Renal pelvis (tissue), 4 donors: Measurements from ENCODE around the gene CPM. TPM values are rescaled to one million over a fixed set of nuclear protein-coding genes. Genes with fewer than 3 reads are reported as not detected.

Experiments
- DNase-seq: peaks from one replicate; pipeline ENCODE4 v3.0.0-alpha.2; 2013
- polyA plus RNA-seq, 3 donors: library from polyadenylated mRNA; unstranded; fragments of 120-200 nt; gene quantifications; one replicate each; pipeline ENCODE4 v1.2.1, GENCODE V29; 2013; ENCODE audit not compliant: insufficient read length in 3 of 3

The CPM gene
- polyA plus RNA-seq, 3 donors, result 20.4 to 37.5 (median 28.5) TPM

DNA sequence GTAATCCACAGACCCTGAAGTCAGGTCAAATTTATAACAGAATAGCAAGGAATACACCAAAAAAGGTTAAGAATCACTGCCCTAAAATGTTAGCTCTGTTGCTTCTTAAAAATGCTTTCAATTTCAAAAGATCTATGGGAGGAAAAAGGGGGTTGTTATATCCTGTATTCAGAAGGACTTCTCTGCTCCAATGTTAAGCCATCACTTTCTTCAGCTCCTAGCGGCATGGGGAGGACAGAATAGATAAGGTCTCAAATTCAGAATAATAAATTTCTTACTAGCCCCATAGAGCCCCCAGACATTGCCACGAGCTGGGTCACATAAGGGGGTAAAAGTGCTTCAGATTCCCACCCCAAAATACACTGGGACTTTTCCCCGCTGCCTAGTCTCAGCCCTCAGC, 49.8 kb downstream of the CPM start:
- no peak for DNase-seq

DNA sequence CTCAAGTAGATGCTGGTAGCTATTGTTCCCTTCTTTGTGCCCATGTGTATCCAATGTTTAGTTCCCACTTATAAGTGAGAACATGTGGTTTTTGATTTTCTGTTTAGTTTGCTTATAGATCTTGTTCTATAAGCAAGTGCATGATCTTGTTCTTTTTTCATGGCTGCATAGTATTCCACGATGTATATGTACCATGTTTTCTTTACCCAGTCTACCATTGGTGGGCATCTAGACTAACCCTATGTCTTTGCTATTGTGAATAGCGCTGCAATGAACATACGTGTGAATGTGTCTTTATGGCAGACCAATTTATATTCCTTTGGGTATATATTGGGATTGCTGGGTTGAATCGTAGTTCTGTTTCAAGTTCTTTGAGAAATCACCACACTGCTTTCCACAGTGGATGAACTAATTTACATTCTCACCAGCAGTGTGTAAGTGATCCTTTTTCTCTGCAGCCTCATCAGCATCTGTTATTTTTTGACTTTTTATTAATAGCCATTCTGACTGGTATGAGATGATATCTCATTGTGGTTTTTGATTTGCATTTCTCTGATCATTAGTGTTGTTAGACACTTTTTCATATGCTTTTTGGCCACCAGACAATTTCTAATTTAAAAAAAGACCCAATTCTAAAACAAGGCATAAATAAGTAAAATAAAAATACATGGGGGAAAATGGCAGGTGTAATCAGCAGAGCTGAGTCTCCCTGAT, 50.6 kb downstream of the CPM start:
- DNase-seq, result no peak

DNA sequence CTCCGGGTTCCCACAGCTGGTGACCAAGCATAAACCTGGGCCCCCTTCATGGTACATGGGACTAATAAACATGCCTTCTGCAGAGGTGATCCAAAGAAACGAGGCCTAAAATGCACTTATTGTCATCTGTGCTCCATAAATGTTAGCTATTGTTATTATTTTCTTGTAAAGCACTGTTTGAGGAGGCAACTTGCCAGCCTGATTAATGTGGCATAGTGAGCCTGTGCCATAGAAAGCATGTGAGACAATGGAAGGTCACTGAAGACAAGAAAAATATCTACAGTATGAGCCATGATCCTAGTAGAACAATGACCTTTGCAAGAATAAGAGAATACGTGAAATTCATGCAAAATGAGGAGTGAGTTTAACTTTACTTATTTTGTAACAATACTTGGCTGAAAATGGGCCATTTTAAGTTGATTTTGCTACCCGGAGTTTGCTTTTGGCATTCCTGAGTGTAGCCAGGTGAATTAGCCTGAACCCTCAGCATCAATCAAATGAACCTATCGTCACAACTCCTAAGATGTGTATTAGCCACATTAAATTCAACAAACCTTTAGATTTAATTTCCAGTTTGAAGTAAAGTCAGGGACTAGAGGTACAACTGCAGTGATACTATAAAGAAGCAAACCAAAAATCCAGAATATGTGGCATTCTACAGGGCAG, 52.2 kb downstream of the CPM start:
- no peak for DNase-seq

DNA sequence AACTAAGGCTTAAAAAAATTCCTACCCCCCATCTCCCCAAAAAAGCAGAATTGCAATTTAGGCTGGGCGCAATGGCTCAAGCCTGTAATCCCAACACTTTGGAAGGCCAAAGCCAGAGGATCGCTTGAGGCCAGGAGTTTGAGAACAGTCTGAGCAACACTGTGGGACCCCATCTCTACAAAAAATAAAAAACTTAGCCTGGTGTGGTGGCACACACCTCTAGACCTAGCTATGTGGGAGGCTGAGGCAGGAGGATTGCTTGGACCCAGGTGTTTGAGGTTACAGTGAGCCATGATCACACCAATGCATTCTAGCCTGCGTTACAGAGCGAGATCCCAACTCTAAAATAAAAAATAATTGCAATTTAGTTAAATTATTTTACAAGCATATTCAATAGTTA, 54.1 kb downstream of the CPM start:
- DNase-seq, result no peak

DNA sequence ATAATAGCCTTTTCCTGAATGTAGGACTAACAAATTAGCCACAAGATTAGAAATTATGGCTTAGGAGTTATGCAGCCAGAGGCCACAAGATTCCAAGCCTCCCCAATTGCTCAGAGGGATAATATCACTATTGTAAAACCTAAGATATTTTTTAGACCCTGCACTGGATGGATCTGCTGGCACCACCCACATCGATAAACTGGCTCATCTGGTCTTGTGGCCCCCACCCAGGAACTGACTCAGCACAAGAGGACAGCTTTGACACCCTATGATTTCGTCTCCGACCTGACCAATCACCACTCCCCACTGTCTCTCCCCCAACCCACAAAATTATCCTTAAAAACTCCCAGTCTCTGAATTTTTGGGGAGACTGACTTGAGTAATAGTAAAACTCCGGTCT, 54.7 kb downstream of the CPM start:
- no peak for DNase-seq

DNA sequence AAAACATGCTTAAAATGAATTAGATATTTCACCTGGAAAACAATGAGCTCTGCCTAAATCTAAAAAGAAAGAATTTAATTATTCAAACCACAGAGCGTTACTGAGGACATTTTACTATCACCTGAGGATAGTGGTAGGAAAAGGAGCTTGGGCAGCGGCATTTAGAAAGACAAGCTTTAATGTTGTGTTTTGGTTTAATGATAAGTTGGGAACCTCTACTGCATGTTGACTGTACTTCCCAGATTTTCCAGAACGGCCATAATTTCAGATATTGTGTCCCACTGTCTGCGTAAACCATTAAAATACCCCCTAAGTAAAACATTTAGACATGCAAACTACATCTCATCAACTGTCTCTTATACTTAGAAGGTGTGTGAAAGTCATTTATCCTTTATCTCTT, 55.4 kb downstream of the CPM start:
- no peak for DNase-seq

DNA sequence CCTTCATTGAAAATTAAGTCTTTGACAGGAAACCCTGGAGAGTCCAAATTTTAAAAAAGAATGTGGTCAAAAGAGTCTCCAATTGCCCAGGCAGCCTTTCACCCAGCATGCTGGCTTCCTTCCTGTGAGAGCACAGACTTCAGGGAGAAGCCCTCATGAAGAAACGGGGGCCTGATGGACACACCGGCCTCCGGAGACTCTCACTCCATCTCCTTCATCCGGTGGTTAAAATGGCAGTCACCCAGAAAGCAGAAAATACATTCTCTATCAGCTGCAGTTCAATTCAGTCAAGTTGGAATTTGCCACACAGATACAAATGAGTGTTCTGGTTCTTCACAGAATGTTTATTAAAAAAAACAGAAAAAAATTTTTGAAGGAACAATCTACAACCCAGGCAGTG, 56.5 kb downstream of the CPM start:
- no peak for DNase-seq

DNA sequence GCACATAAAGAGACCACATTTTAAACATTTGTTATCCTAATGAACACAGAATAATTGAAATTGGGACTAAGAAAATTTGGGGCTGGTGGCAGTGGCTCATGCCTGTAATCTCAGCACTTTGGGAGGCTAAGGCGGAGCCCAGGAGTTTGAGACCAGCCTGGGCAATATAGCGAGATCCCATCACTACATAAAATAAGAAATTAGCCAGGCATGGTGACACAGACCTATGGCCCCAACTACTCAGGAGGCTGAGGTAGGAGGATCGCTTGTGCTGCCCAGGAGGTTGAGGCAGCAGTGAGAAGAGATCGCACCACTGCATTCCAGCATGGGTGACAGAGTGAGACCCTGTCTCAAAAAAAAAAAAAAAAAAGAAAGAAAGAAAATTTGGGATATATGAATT, 59.7 kb downstream of the CPM start:
- DNase-seq, result no peak

DNA sequence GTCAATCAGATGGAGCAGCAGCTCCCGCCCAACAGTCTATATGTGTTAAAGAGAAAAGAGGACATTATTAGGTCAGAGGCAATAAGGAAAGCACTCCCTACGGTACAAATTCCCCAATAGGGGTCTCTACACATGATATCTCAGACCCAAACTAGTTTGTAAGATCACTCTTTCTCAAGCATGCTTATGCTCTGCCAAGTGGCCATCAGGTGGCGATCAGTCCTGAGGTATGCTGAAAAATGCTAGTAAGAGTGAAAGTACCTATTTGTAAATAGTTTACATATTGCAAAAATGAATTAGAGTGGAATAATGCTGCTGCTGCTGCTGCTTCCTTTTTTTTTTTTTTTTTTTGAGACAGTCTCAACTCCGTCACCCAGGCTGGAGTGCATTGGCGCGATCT, 61.0 kb downstream of the CPM start:
- DNase-seq, result no peak

DNA sequence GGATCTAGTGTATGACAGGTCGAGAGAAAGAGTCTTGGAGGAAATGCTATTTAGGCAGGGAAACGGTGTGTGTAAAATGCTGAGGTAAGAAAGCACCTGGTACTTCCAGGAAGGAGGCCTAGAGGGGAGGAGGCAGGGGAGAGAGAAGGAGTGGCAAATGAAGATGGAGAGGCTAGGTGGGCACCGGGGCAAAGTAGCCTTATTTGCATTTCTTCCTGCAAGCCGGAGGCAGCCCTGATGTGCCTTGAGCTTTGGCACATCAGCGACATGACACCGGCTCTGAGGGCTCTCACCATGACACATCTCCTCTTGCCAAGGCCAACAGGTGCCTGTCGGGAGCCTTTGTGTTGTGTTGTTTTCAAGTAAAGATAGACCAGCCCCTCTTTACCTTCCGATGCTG, 61.6 kb downstream of the CPM start:
- DNase-seq, result no peak

DNA sequence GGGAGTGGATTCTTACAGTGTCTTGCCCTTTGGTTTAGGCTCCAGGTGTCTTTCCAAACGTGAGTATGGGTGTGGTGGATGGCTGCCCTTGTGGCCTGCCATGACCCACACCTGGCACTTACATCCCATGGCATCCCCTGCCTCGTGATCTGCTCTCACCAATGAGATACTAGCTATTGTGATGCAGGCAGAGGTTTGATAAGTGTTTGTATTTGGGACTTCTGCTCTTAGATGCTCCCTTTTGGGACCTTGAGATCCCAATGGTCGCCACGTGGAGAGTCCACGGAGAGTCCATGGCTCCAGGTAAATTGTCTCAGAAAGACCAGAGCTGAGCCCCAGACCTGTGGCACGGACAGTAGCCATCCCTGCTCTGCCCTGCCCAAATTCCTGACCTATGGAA, 62.5 kb downstream of the CPM start:
- no peak for DNase-seq

DNA sequence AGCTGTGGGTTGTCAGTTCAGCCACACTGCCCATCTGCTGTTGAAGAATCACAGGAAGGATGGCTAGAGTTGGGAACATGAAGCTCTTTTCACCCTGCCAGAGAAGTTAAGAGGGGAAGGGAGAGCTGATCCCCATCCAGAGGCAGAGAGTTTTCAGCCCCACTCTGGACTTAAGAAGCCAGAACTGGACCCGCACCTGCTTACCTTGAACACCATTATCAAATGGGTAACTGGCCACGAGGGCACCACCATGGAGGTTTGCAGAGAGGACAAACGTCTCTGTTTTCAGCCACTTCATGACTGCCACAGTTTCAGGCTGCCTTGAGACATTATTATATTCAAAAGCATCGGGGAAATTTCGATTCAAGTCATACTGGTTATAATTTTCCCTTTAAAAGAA, 63.0 kb downstream of the CPM start:
- DNase-seq, result no peak

DNA sequence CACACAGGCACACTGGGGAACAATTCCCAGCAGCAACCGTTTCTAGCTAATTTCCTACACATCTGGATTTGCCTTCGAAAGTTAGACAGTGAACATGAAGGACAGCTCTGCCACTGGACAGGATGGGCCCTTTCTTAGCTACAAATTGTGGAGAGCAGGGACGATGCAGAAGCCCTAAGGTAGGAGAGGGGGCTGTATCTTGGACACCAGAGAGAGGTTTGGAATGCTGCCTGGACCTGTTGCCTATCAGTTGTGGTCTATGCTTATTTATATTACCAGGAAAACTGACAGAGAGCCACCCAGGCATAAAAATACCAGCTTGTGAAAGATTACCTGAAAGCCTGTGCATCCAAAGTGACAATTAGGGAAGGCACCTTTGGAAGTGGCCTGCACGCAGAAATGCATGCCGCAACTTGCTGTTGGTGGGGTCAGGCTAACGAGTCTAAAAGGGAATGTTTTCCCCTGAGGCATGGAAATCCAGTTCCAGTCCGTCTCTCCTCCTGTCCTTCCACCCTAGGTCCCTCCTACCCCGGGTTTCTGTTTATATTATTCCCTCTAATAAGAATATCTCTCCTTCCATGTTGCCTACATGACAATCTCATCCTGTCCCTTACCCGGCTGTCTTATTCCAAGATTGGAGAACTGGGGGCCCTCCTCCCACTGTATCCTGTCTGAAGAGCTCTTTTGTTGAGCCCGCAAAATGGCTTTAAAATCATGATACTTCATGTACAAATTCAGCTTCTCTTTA, 64.8 kb downstream of the CPM start:
- no peak for DNase-seq

DNA sequence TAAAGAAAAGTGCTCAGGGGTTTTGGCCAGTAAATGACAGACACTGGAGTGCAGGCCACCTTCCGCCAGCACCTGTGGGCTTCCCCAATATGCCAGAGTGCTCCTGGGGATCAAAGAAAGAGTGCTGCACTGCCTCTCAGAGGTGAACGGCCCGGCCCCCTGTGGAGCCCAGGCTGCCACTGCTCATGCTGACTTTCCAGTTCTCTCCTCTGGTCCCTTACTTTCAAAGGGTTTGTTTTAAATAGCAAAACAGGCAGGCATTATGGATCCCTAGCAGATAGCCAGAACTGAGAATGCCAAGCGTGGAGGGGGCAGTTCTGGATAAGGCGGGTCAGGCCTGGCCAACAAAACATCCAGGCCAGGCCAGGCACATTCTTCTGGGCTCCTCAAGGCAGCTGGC, 65.4 kb downstream of the CPM start:
- no peak for DNase-seq

DNA sequence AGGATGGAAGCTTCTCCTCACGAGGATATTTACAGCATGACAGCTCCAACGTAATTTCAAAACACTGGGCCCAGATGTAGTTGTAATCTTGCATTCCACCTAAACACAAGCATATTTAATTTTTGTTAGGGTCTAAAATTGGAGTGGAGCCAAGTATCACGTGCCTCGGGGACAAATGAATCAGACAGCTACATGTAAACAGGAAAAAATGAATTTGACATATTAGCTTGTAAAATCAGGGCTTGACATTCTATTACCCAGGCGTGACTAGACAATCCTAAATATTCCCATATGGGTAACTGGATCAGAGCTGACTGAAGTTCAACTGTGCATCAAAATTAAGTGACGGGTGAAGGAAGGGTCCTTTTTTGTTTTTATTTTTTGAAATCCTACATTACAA, 66.0 kb downstream of the CPM start:
- peak; percentile 1 for DNase-seq

DNA sequence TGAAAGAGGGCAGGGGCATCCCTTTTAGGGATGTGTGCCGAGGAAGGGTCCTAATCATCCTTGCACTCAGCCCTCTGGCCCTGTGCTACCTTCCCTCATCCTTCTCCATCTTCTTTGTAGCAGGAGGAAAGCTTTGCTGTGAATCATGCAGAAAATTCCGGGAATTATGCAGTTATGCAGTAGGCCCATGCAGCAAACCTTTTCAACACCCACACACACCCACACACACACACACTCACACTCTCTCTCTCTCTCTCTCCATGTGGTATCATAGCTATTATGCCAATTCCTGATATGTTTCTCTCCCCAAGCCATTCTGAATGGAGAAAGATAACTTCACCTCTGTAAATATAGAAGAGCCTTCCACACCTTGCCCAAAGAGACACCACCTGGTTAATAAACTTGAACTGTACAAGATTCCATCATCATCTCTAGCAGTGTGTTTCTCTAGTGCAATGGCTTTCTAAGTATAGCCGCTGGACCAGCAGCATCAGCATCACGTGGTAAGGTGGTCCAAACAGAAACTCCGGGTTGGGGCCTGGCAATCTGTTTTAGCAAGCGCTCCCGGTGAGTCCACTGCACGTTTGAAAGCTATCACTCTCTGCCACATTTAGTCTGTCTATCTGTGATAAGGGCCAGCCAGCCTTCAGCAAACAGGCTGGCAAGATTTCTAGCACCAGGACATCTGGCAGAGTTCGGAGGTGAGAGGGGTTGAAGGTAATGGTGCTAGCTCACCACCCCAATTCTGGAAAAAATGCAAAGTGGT, 67.4 kb downstream of the CPM start:
- no peak for DNase-seq

DNA sequence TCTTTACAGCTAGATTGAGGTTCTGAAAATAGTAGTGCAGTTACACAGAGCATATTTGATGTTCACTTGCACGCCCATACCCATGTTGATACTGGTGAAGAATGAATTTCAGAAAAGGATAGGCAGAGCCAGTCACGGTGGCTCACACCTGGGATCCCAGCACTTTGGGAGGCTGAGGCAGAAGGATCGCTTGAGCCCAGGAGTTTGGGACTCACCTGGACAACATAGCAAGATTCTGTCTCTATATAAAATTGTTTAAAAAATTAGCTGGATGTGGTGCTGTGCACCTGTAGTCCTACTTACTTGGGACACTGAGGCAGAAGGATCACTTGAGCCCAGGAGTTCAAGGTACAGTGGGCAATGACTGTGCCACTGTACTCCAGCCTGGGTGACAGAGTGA, 68.4 kb downstream of the CPM start:
- no peak for DNase-seq

DNA sequence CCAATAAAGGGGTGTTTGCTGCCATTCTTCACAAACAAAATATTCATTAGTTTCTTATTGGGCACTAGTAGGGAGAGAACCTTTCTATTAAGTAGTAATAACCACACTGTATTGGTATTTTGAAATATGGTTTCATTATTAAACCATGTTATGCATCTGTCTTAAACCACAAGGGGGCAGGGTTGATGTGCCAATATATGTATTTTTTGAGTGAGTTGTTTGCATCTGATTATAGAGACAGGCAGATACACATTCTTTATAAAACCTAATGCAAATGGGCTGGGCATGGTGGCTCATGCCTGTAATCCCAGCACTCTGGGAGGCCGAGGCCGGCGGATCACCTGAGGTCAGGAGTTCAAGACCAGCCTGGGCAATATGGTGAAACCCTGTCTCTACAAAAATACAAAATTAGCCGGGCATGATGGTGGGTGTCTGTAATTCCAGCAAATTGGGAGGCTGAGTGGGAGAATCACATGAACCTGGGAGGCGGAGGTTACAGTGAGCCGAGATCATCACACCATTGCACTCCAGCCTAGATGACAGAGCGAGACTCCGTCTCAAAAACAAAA, 69.0 kb downstream of the CPM start:
- DNase-seq, result peak; percentile 36

DNA sequence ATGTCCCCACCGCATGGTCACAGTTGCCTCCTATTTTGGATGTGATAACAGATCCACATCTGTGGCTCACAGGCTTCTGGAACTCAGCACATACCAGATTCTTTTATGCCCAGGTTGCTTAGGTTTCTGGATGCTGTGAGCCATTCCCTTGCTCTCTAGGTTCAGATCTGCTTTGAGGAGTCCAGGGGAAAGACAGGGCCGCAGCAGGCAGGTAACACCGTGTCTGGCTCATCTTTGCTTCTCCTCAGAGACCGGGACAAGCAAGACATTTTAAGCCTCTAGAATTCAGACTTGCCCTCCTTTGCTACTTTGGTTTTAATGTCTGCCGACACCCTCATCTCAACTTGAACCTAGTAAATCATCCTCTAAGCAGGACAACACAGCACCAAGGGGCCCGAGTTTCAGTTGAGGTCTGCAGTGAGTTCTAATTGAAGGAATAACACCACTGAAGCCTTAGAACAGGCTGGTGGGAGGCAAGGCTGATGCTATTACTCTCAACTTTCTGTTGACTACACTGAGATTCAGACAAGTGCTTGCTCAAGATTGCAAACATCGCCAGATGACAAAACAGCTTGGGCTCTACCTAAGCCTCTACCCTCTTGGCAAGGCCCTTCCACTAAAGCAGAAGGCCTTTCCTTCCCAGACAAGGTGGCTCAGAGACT, 69.7 kb downstream of the CPM start:
- no peak for DNase-seq

DNA sequence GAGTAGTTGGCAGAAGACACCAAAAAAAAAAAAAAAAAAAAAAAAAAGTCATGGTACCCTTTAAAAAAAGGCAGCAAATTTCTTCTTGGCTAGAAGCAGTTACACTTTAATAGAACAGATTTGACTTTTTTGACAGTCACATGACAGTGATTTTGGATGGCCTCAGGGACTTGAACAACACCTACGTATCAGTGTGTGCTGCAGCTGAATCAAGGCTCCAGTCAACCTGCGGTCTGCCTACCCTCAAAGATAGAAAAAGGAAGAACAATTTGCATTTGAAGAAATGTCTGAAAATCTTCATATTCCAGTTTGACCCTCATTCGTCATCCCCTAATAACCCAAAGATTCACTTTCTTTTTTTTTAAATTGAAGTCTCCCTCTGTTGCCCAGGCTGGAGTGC, 71.1 kb downstream of the CPM start:
- no peak for DNase-seq

DNA sequence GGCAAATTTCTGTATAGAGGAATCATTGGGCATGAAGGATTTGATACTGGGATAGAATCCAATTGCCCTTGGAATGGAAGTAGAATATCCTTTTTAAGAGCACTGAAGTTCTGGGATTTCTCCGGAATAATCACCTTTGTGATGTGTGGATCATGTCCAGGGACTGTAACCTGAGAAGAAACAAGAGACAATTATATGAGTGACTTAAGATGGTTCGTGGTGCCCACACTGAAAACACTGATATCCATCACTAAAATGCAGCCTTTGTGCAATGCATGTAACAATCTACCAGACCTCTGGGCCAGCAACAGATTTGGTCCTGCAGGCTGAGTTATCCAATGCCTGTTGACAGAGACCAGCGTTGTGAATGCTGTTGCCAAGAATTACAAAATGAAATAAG, 76.5 kb downstream of the CPM start:
- DNase-seq, result no peak

DNA sequence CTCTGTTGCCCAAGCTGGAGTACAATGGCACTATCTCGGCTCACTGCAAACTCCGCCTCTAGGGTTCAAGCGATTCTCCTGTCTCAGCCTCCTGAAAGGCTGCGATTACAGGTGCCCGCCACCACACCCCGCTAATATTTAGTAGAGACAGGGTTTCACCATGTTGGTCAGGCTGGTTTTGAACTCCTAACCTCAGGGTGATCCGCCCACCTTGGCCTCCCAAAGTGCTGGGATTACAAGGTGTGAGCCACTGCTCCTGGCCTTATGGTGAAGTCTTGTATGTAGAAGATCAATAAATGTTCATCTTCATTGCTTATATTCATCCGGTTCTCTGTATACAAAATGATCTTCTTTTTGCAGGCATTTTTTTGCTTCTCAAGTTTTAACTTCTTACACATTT, 77.2 kb downstream of the CPM start:
- DNase-seq, result no peak
